Neural progenitor cell (in vitro differentiated cells): ENCODE results near the gene TMCO5A. TPM values are rescaled to one million over a fixed set of nuclear protein-coding genes. Genes with fewer than 3 reads are reported as not detected.
"Not testable (repeated sequence)": the region's sequence is repeated elsewhere in the genome, so short reads cannot be mapped to it uniquely, and the experiment has no call there.

ENCODE experiments used
- DNase-seq: peaks from one replicate; pipeline ENCODE4 v3.0.0-alpha.2; 2016; ENCODE audit warnings: low spot score
- H2AFZ ChIP-seq: fragments of 200-600 bp; sonication (generic); replicated peaks from 2 replicates; pipeline ENCODE4 v1.6.1; 2016; ENCODE audit warnings: antibody characterized with exemption
- H3F3A ChIP-seq: fragments of 200-600 bp; sonication (generic); 2 replicates; pipeline ENCODE4 v1.6.1; 2016; ENCODE audit warnings: antibody characterized with exemption, low read depth
- H3K27ac ChIP-seq: fragments of 200-600 bp; sonication (generic); 2 replicates; pipeline ENCODE4 v1.5.1; 2016; ENCODE audit warnings: mild to moderate bottlenecking
- H3K27me3 ChIP-seq: fragments of 200-600 bp; sonication (generic); 2 replicates; pipeline ENCODE4 v1.6.1; 2016; ENCODE audit warnings: mild to moderate bottlenecking, moderate library complexity
- H3K36me3 ChIP-seq: fragments of 200-600 bp; sonication (generic); 2 replicates; pipeline ENCODE4 v1.5.1; 2016
- H3K4me1 ChIP-seq: fragments of 200-600 bp; sonication (generic); 2 replicates; pipeline ENCODE4 v1.6.1; 2016; ENCODE audit warnings: mixed run types
- H3K4me2 ChIP-seq: fragments of 200-600 bp; sonication (generic); 2 replicates; pipeline ENCODE4 v1.6.1; 2016
- H3K4me3 ChIP-seq: fragments of 200-600 bp; sonication (generic); 2 replicates; pipeline ENCODE4 v1.5.1; 2016
- H3K79me2 ChIP-seq: fragments of 200-600 bp; sonication (generic); 2 replicates; pipeline ENCODE4 v1.6.1; 2016; ENCODE audit warnings: low read depth
- H3K9ac ChIP-seq: fragments of 200-600 bp; sonication (generic); 2 replicates; pipeline ENCODE4 v1.6.1; 2016
- H3K9me3 ChIP-seq: fragments of 200-600 bp; sonication (generic); 2 replicates; pipeline ENCODE4 v1.5.1; 2016; ENCODE audit warnings: low read depth
- H4K20me1 ChIP-seq: fragments of 200-600 bp; sonication (generic); 2 replicates; pipeline ENCODE4 v1.6.1; 2016; ENCODE audit warnings: low read depth
- H3K27ac Mint-ChIP-seq: 3 replicates; pipeline ENCODE4 v1.8.0; 2021; ENCODE audit warnings: mixed read lengths
- H3K27me3 Mint-ChIP-seq: 2 replicates; pipeline ENCODE4 v1.8.0; 2022; ENCODE audit warnings: low read depth, mild to moderate bottlenecking, inconsistent platforms, moderate library complexity, mixed read lengths; ENCODE audit not compliant: insufficient read depth
- H3K36me3 Mint-ChIP-seq: 3 replicates; pipeline ENCODE4 v1.8.0; 2021; ENCODE audit warnings: mixed read lengths
- H3K4me1 Mint-ChIP-seq: 3 replicates; pipeline ENCODE4 v1.8.0; 2021; ENCODE audit warnings: mixed read lengths
- H3K4me3 Mint-ChIP-seq: 3 replicates; pipeline ENCODE4 v1.8.0; 2021; ENCODE audit warnings: mild to moderate bottlenecking, moderate library complexity, mixed read lengths
- H3K9me3 Mint-ChIP-seq: 3 replicates; pipeline ENCODE4 v1.8.0; 2020; ENCODE audit warnings: mixed read lengths
- CTCF ChIP-seq: fragments of 200-600 bp; sonication (generic); IDR thresholded peaks from 2 replicates; pipeline ENCODE4 v1.5.1; 2017; ENCODE audit warnings: antibody characterized with exemption, mild to moderate bottlenecking
- EZH2 ChIP-seq: fragments of 200-600 bp; sonication (generic); IDR thresholded peaks from 2 replicates; pipeline ENCODE4 v1.6.1; 2017; ENCODE audit warnings: antibody characterized with exemption, mild to moderate bottlenecking, moderate library complexity
- EZH2phosphoT487 ChIP-seq: fragments of 200-600 bp; sonication (generic); IDR thresholded peaks from 2 replicates; pipeline ENCODE4 v1.6.1; 2017; ENCODE audit warnings: antibody characterized with exemption
- total RNA-seq: library from RNA; depleted of rRNA; stranded (reverse); fragments of >200 nt; gene quantifications from 2 replicates; pipeline ENCODE4 v1.2.3, GENCODE V29; 2015; ENCODE audit warnings: low replicate concordance

TMCO5A gene
- total RNA-seq, 1 donor from 2014 or later = not detected

- no peaks in the 10 kb centered on the region for H3K27me3 ChIP-seq
- H3K4me2 ChIP-seq = no peak overlapping the region
- H3K4me3 ChIP-seq = no peak overlapping the region
- TF ChIP-seq EZH2 (no peak), CTCF (no peak), EZH2phosphoT487 (no peak)
- no peaks in the 10 kb centered on the region for H3K27me3 Mint-ChIP-seq
- H3K9me3 Mint-ChIP-seq = peaks cover 4% of the 10 kb centered on the region
- H2AFZ ChIP-seq = no peak overlapping the region
- H3K9ac ChIP-seq = no peak overlapping the region
- H3F3A ChIP-seq = no peaks in the 10 kb centered on the region
- no peak overlapping the region for H3K27ac ChIP-seq
- H3K36me3 Mint-ChIP-seq = no peaks in the 10 kb centered on the region
- no peaks in the 10 kb centered on the region for H3K79me2 ChIP-seq
- no peak overlapping the region for H3K4me3 Mint-ChIP-seq
- H3K4me1 Mint-ChIP-seq = no peaks in the 10 kb centered on the region
- H3K36me3 ChIP-seq = no peaks in the 10 kb centered on the region
- DNase-seq = no peak
- H4K20me1 ChIP-seq = no peaks in the 10 kb centered on the region
- H3K27ac Mint-ChIP-seq = no peak overlapping the region
- no peaks in the 10 kb centered on the region for H3K9me3 ChIP-seq
- H3K4me1 ChIP-seq = no peaks in the 10 kb centered on the region
These were observed 17.6 kb downstream of the TMCO5A start for GRCh38 chr15:37951999-37952398.

GRCh38 chr15:37960742-37961141 lies 26.3 kb downstream of the TMCO5A start:
- not testable (repeated sequence) for H3K27me3 Mint-ChIP-seq, DNase-seq, H2AFZ ChIP-seq, H3K27me3 ChIP-seq, H3K36me3 Mint-ChIP-seq, H3K4me3 ChIP-seq, H3K4me2 ChIP-seq, H3K79me2 ChIP-seq, H3F3A ChIP-seq, H3K9ac ChIP-seq, H3K36me3 ChIP-seq, H4K20me1 ChIP-seq, H3K27ac Mint-ChIP-seq, H3K4me1 ChIP-seq, H3K4me3 Mint-ChIP-seq, H3K27ac ChIP-seq, H3K9me3 Mint-ChIP-seq, H3K4me1 Mint-ChIP-seq, H3K9me3 ChIP-seq

- Mint-ChIP-seq H3K36me3 (no peaks in the 10 kb centered on the region), H3K27ac (no peak overlapping the region), H3K9me3 (peaks cover 13% of the 10 kb centered on the region), H3K4me1 (no peaks in the 10 kb centered on the region), H3K27me3 (peaks cover 2% of the 10 kb centered on the region), H3K4me3 (no peak overlapping the region)
- H3F3A ChIP-seq = no peaks in the 10 kb centered on the region
- no peak overlapping the region for H3K4me2 ChIP-seq
- H3K27ac ChIP-seq = no peak overlapping the region
- no peaks in the 10 kb centered on the region for H4K20me1 ChIP-seq
- no peak overlapping the region for H3K9ac ChIP-seq
- H3K4me1 ChIP-seq = no peaks in the 10 kb centered on the region
- no peaks in the 10 kb centered on the region for H3K9me3 ChIP-seq
- H3K27me3 ChIP-seq = no peaks in the 10 kb centered on the region
- no peak overlapping the region for H3K4me3 ChIP-seq
- no peaks in the 10 kb centered on the region for H3K79me2 ChIP-seq
- TF ChIP-seq EZH2phosphoT487 = no peak
- no peak for TF ChIP-seq CTCF
- TF ChIP-seq EZH2 = no peak
- no peak for DNase-seq
- no peak overlapping the region for H2AFZ ChIP-seq
- no peaks in the 10 kb centered on the region for H3K36me3 ChIP-seq
These were observed 33.3 kb downstream of the TMCO5A start for GRCh38 chr15:37967788-37968187.

GRCh38 chr15:37973856-37974255 lies 39.4 kb downstream of the TMCO5A start:
- Histone ChIP-seq H3K9me3 (no peaks in the 10 kb centered on the region), H3K27ac (no peak overlapping the region), H3K27me3 (no peaks in the 10 kb centered on the region), H3K4me1 (no peaks in the 10 kb centered on the region), H4K20me1 (no peaks in the 10 kb centered on the region), H3K4me3 (no peak overlapping the region), H3K9ac (no peak overlapping the region), H3K79me2 (no peaks in the 10 kb centered on the region), H3K4me2 (no peak overlapping the region), H2AFZ (no peak overlapping the region), H3K36me3 (no peaks in the 10 kb centered on the region), H3F3A (no peaks in the 10 kb centered on the region)
- Mint-ChIP-seq H3K4me1 (no peaks in the 10 kb centered on the region), H3K4me3 (no peak overlapping the region), H3K27ac (no peak overlapping the region), H3K36me3 (no peaks in the 10 kb centered on the region), H3K27me3 (peaks cover 2% of the 10 kb centered on the region), H3K9me3 (peaks cover 18% of the 10 kb centered on the region)
- TF ChIP-seq EZH2 = no peak
- no peak for TF ChIP-seq CTCF
- TF ChIP-seq EZH2phosphoT487 = no peak
- DNase-seq = no peak
